Thyroid gland (tissue), 4 donors: Measurements from ENCODE around the gene RGS5.

Experiments used
- CTCF ChIP-seq, 6 experiments: fragments of 200-600 bp in 3 of 6; fragments of 450-650 bp in 3 of 6; sonication (generic) in 3 of 6; IDR thresholded peaks; one replicate each; pipeline ENCODE4 v1.5.1; 2016 to 2019; ENCODE audit warnings: antibody characterized with exemption in 6 of 6, mild to moderate bottlenecking in 2 of 6, inconsistent platforms in 1 of 6, moderate library complexity in 1 of 6
- POLR2A ChIP-seq, 2 donors: fragments of 450-650 bp; IDR thresholded peaks; one replicate each; pipeline ENCODE4 v1.6.1; 2017; ENCODE audit warnings: antibody characterized with exemption in 2 of 2, mild to moderate bottlenecking in 2 of 2, moderate library complexity in 1 of 2

GRCh38 chr1:163176797-163177196 lies 25.9 kb downstream of the RGS5 start:
- TF ChIP-seq CTCF (IDR thresholded peaks at IDR 0.05) (no peak), POLR2A (IDR thresholded peaks at IDR 0.05) (no peak)
